Memory B cell (primary cell): ENCODE data around the gene GFER.
A peak's percentile ranks its signal among the peaks of the same experiment; 100 is the strongest.

ENCODE experiments used
- ATAC-seq: fragments of 150-1000 bp; cut with Tn5 transposase; 2 replicates; pipeline ENCODE4 v1.10.0; 2021; ENCODE audit warnings: low read depth, mild to moderate bottlenecking, moderate library complexity
- DNase-seq, 2 donors: peaks; one replicate each; pipeline ENCODE4 v3.0.0; 2022; ENCODE audit warnings: low spot score in 2 of 2
- H3K27ac Mint-ChIP-seq: one replicate; pipeline ENCODE4 v1.8.0; 2022; ENCODE audit warnings: mild to moderate bottlenecking, moderate library complexity, mixed read lengths
- H3K27me3 Mint-ChIP-seq: one replicate; pipeline ENCODE4 v1.8.0; 2022; ENCODE audit warnings: mixed read lengths
- H3K36me3 Mint-ChIP-seq: one replicate; pipeline ENCODE4 v1.8.0; 2022; ENCODE audit warnings: mild to moderate bottlenecking, mixed read lengths
- H3K4me1 Mint-ChIP-seq: one replicate; pipeline ENCODE4 v1.8.0; 2022; ENCODE audit warnings: mixed read lengths
- H3K4me3 Mint-ChIP-seq: one replicate; pipeline ENCODE4 v1.8.0; 2022; ENCODE audit warnings: mild to moderate bottlenecking, moderate library complexity, mixed read lengths
- H3K9me3 Mint-ChIP-seq: one replicate; pipeline ENCODE4 v1.8.0; 2022; ENCODE audit warnings: mixed read lengths

Gene GFER

GRCh38 chr16:1975432-1976215 is 8.4 kb upstream of the GFER start:
- H3K27ac Mint-ChIP-seq = no peak overlapping the region
- no peak overlapping the region for H3K4me3 Mint-ChIP-seq
- no peaks in the 10 kb centered on the region for H3K9me3 Mint-ChIP-seq
- DNase-seq = no peak
- peaks cover 30% of the 10 kb centered on the region for H3K36me3 Mint-ChIP-seq
- peaks cover 5% of the 10 kb centered on the region for H3K27me3 Mint-ChIP-seq
- ATAC-seq = no peak
- peaks cover 15% of the 10 kb centered on the region for H3K4me1 Mint-ChIP-seq

GRCh38 chr16:1976216-1976520 is 7.8 kb upstream of the GFER start:
- Mint-ChIP-seq H3K4me3 (no peak overlapping the region), H3K36me3 (peaks cover 30% of the 10 kb centered on the region), H3K27me3 (peaks cover 5% of the 10 kb centered on the region), H3K27ac (no peak overlapping the region), H3K9me3 (no peaks in the 10 kb centered on the region), H3K4me1 (peaks cover 11% of the 10 kb centered on the region)
- no peak for DNase-seq
- ATAC-seq = no peak

DNA sequence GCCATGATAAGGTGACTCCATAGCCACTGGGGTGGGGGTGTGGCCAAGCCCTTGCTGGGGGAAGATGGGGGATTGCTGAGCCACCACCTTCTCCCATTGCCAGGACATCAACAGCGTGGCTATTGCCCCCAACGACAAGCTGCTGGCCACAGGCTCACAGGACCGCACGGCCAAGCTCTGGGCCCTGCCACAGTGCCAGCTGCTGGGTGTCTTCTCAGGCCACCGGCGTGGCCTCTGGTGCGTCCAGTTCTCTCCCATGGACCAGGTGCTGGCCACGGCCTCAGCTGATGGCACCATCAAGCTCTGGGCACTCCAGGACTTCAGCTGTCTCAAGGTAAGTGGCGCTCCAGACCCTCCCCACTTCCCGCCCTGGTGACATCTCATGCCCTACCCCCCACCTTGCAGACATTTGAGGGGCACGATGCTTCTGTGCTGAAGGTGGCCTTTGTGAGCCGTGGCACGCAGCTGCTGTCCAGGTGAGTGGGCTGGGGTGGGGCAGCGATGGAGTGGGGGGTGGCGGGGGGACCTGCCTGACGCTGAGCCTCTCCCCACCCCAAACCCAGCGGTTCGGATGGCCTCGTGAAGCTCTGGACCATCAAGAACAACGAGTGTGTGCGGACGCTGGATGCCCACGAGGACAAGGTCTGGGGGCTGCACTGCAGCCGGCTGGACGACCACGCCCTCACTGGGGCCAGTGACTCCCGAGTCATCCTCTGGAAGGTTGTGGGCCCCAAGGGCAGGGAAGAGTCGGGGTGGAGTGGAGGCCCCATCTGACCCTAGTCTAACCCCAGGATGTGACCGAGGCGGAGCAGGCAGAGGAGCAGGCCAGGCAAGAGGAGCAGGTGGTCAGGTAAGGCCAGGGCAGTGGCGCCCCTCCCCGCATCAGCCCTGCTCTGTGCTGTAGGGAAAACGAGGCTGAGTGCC is 6.8 kb upstream of the GFER start:
- DNase-seq (no peak), ATAC-seq (no peak)
- Mint-ChIP-seq H3K9me3 (no peaks in the 10 kb centered on the region), H3K36me3 (peaks cover 30% of the 10 kb centered on the region), H3K4me1 (peaks cover 6% of the 10 kb centered on the region), H3K4me3 (no peak overlapping the region), H3K27me3 (peaks cover 9% of the 10 kb centered on the region), H3K27ac (no peak overlapping the region)

DNA sequence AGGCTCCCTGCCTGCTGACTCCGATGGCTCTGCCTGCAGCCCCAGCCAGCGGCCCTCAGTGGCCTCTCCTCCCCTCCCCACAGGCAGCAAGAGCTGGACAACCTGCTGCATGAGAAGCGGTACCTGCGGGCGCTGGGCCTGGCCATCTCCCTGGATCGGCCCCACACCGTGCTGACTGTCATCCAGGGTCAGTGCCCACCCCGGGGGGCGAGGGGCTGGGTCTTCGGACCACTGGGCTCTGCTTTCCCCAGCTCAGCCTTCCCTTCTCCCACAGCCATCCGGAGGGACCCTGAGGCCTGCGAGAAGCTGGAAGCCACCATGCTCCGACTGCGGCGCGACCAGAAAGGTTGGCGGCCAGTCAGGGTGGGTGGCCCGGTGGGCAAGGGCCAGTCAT is 6.1 kb upstream of the GFER start:
- peaks cover 28% of the 10 kb centered on the region for H3K36me3 Mint-ChIP-seq
- H3K27me3 Mint-ChIP-seq = peaks cover 11% of the 10 kb centered on the region
- H3K4me3 Mint-ChIP-seq = no peak overlapping the region
- no peaks in the 10 kb centered on the region for H3K9me3 Mint-ChIP-seq
- peaks cover 6% of the 10 kb centered on the region for H3K4me1 Mint-ChIP-seq
- no peak for DNase-seq
- no peak overlapping the region for H3K27ac Mint-ChIP-seq
- ATAC-seq = no peak

DNA sequence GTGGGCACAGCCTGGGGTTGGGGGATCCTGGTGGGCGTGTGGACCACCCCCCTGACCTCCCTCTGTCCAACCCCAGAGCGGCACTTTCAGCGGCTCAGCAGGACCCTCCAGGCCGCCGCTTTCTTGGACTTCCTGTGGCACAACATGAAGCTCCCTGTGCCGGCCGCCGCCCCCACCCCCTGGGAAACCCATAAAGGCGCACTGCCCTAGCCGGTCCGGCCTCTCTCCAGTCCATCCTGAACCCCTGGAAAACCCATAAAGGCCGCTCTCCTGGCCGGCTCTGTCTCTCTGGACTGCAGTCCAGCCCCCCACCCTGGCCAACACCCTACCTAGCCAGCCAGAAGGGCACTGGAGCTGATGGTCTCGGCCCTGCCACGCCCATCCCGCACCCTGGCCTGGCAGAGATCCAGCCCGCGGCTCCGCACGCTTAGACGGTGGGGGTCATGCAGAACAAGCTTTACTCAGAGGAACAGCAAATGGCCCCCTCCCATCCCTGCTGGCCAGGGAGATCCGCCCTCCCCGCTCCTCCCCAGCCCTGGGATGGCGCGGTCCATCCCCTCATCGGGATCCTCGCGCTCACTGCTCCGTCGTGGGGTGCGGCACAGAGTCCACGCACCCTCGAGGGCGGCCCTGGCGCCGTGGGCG is 5.4 kb upstream of the GFER start:
- peaks cover 11% of the 10 kb centered on the region for H3K27me3 Mint-ChIP-seq
- ATAC-seq = no peak

DNA sequence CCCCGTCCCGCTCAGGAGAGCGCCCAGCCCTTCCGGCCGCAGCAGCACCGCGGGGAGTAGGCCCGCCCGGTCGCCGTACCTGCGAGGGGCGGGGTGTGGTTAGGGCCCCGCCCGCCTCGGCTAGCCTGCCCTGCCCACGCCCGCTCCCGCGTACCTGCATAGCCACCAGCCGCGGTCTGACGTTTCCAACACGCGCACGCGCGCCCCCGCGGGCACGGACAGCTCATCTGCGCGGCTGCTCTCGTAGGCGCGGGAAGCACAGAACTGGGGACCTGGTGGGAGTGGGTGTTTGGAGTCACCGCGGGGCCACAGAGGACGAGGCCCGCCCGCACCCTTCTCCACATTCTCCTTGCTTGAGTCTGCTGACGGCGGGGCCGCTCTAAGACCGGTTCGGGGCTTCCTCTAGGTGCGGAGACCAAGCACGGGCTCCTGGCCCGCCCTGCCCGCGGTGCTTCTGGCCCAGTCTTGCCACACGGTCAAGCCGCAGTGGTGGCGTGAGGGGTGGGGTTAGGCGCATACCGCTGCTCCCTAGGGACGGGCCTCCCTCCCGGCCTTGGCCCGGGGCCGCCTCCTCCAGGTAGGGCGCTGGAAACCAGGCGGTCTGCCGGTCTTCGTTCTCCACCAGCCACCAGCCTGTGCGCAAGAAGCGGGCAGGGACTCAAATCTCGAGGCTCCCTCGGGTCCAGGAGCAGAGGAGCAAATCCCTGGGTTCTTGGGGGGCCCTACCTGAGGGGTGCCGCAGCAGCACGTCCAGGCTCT is 4.5 kb upstream of the GFER start:
- Mint-ChIP-seq H3K4me1 (peaks cover 8% of the 10 kb centered on the region), H3K36me3 (peaks cover 25% of the 10 kb centered on the region), H3K27me3 (peaks cover 11% of the 10 kb centered on the region), H3K4me3 (no peak overlapping the region), H3K27ac (no peak overlapping the region), H3K9me3 (no peaks in the 10 kb centered on the region)
- DNase-seq = peak; percentile 27 to 37
- ATAC-seq = peak; percentile 16

More for the DNA sequence above, 5.4 kb upstream of the GFER start:
- Mint-ChIP-seq H3K27ac (no peak overlapping the region), H3K9me3 (no peaks in the 10 kb centered on the region), H3K4me1 (peaks cover 8% of the 10 kb centered on the region), H3K36me3 (peaks cover 25% of the 10 kb centered on the region), H3K4me3 (no peak overlapping the region)
- no peak for DNase-seq

DNA sequence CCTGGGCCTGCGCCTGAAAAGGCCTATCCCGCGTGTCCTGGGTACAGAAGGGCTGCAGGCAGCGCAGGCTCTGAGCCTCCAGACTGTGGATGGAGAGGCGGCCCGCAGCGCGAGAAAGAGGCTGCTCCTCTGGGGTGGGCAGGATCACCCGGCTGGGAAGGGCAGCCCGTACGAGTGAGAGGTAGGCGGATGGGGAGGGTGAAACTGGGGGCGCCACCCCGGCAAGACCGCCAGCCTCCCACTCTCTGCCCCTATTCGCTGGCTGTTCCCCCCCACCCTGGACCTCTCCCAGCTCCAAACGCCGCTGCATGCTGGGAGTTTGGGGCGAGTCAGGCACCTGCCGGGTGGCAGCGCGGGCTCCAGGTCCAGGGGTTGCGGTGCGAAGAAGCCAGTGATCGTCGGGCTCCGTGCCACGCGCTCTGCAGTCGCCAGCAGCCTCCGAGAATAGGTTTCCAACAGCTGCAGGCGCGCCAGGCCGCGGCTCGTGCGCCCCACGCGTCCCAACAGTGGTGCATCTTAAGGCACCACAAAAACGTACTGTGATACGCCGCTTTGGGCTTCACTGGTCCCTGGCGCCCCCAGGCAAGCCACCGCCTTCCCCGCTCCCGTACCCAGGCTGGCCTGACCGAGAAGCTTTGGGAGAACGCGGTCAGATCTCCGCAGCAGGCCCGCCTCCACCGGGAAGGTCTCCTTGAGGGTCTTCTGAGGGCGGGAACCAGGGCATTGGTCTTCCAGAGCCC is 3.8 kb upstream of the GFER start:
- H3K36me3 Mint-ChIP-seq = peaks cover 19% of the 10 kb centered on the region
- peak overlapping the region; percentile 14 for H3K4me3 Mint-ChIP-seq
- DNase-seq (no peak), ATAC-seq (no peak)
- no peaks in the 10 kb centered on the region for H3K9me3 Mint-ChIP-seq
- H3K27ac Mint-ChIP-seq = no peak overlapping the region
- H3K4me1 Mint-ChIP-seq = peaks cover 13% of the 10 kb centered on the region
- peaks cover 11% of the 10 kb centered on the region for H3K27me3 Mint-ChIP-seq

DNA sequence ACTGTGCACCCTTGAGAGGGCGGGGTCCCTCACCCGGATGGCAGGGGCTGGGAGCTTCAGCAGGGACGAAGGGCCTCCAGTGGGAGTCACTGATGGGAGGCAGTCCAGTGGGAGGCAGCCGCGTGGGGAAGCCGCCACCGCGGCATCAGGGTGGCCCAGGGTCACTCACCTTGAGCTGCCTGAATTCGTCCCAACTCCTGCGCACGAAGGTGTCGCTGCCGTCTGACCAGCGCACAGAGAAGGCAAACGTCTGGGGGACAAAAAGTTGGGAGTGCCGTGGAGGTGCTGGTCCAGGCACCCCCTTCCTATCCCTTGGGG is 3.3 kb upstream of the GFER start:
- peaks cover 13% of the 10 kb centered on the region for H3K4me1 Mint-ChIP-seq
- H3K27me3 Mint-ChIP-seq = peaks cover 11% of the 10 kb centered on the region
- ATAC-seq (no peak), DNase-seq (no peak)
- no peaks in the 10 kb centered on the region for H3K9me3 Mint-ChIP-seq
- no peak overlapping the region for H3K27ac Mint-ChIP-seq
- no peak overlapping the region for H3K4me3 Mint-ChIP-seq
- peaks cover 19% of the 10 kb centered on the region for H3K36me3 Mint-ChIP-seq

- peak within 1 kb of the TSS; percentile 15 for H3K27ac Mint-ChIP-seq
- peaks cover 11% of the 10 kb centered on the region for H3K27me3 Mint-ChIP-seq
- DNase-seq = no peak
- H3K36me3 Mint-ChIP-seq = peaks cover 16% of the 10 kb centered on the region
- ATAC-seq = peak; percentile 53
- no peaks in the 10 kb centered on the region for H3K9me3 Mint-ChIP-seq
- H3K4me1 Mint-ChIP-seq = peaks cover 13% of the 10 kb centered on the region
- H3K4me3 Mint-ChIP-seq = peak within 1 kb of the TSS; percentile 14
Observed at GRCh38 chr16:1981398-1981836, 2.6 kb upstream of the GFER start, which contains the start of gene NOXO1. Gene NOXO1, minus strand, starts transcription at chr16:1981469. Its CDS starts 290 bp downstream, at chr16:1981179.

DNA sequence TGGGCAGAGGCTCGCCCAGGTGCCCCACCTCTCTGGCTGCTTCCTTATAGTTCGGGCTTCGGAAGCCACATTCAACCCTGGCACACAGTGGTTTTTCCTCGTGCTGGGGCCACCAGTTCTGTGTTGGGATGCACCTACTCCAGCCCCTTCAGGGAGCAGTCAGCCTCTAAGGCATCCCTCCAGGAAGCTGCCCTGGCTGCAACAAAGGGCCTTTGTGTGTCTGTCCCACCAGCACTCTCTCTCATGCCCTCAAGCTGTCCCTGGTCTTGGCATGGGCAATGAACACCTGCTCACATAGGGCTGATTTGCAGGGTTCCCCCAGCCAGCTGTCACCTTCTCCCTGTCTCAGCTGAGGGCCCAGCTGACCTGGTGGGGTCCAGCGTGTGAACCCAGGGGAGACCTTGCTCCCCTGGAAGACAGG is 2.0 kb upstream of the GFER start:
- Mint-ChIP-seq H3K36me3 (peaks cover 22% of the 10 kb centered on the region), H3K4me1 (peaks cover 13% of the 10 kb centered on the region), H3K9me3 (no peaks in the 10 kb centered on the region), H3K4me3 (no peak overlapping the region), H3K27ac (no peak overlapping the region), H3K27me3 (peaks cover 11% of the 10 kb centered on the region)
- DNase-seq (no peak), ATAC-seq (no peak)

- Mint-ChIP-seq H3K4me3 (peak overlapping the region; percentile 80), H3K9me3 (no peaks in the 10 kb centered on the region), H3K4me1 (peaks cover 13% of the 10 kb centered on the region), H3K36me3 (peaks cover 15% of the 10 kb centered on the region), H3K27me3 (peaks cover 9% of the 10 kb centered on the region), H3K27ac (no peak overlapping the region)
- ATAC-seq (no peak), DNase-seq (no peak)
Observed at GRCh38 chr16:1982991-1983543, 926 bp upstream of the GFER start.

GRCh38 chr16:1984347-1985225 is 593 bp downstream of the GFER start:
- H3K36me3 Mint-ChIP-seq = peaks cover 10% of the 10 kb centered on the region
- DNase-seq (no peak), ATAC-seq (peak; percentile 25)
- no peaks in the 10 kb centered on the region for H3K9me3 Mint-ChIP-seq
- peak overlapping the region; percentile 78 for H3K4me3 Mint-ChIP-seq
- H3K27me3 Mint-ChIP-seq = peaks cover 9% of the 10 kb centered on the region
- peak overlapping the region; percentile 74 for H3K27ac Mint-ChIP-seq
- peaks cover 19% of the 10 kb centered on the region for H3K4me1 Mint-ChIP-seq
